Upper lobe of left lung (tissue), 6 donors: ENCODE measurements around the gene NDRG2. TPM values are rescaled to one million over a fixed set of nuclear protein-coding genes. Genes with fewer than 3 reads are reported as not detected.

ENCODE experiments used
- ATAC-seq, 2 donors: fragments of 200-7000 bp; cut with Tn5 transposase; one replicate each; pipeline ENCODE4 v1.9.1; 2022; ENCODE audit warnings: mild to moderate bottlenecking in 2 of 2, moderate library complexity in 2 of 2; ENCODE audit not compliant: low FRiP score in 2 of 2
- DNase-seq, 2 donors: peaks; one replicate each; pipeline ENCODE4 v3.0.0-alpha.2; 2019 to 2020
- H3K27ac ChIP-seq, 4 donors: fragments of 200-600 bp; sonication (generic); one replicate each; pipeline ENCODE4 v1.5.1; 2016 to 2019
- H3K27me3 ChIP-seq, 4 donors: fragments of 200-600 bp; sonication (generic); one replicate each; pipeline ENCODE4 v1.5.1; 2017 to 2019
- H3K36me3 ChIP-seq, 4 donors: fragments of 200-600 bp; sonication (generic); one replicate each; pipeline ENCODE4 v1.5.1; 2016 to 2019
- H3K4me1 ChIP-seq, 4 donors: fragments of 200-600 bp; sonication (generic); one replicate each; pipeline ENCODE4 v1.5.1; 2018 to 2019
- H3K4me3 ChIP-seq, 4 donors: fragments of 200-600 bp; sonication (generic); one replicate each; pipeline ENCODE4 v1.5.1; 2017 to 2019; ENCODE audit warnings: mild to moderate bottlenecking in 2 of 4, moderate library complexity in 1 of 4
- H3K9me3 ChIP-seq, 4 donors: fragments of 200-600 bp; sonication (generic); one replicate each; pipeline ENCODE4 v1.5.1; 2018 to 2019
- EP300 ChIP-seq, 4 donors: sonication (generic); formaldehyde crosslinking; IDR thresholded peaks; one replicate each; pipeline ENCODE4 v1.5.1; 2017; ENCODE audit warnings: antibody characterized with exemption in 4 of 4, control low read depth in 2 of 4
- POLR2A ChIP-seq, 4 donors: fragments of 450-650 bp; IDR thresholded peaks; one replicate each; pipeline ENCODE4 v1.5.1; 2016 to 2017; ENCODE audit warnings: antibody characterized with exemption in 4 of 4, mild to moderate bottlenecking in 2 of 4
- POLR2AphosphoS5 ChIP-seq, 2 donors: sonication (generic); formaldehyde crosslinking; IDR thresholded peaks; one replicate each; pipeline ENCODE4 v1.5.1; 2017; ENCODE audit warnings: antibody characterized with exemption in 2 of 2
- WGBS, 2 donors: methylation state at CpG; one replicate each; pipeline ENCODE4 v1.1.5; 2017 to 2018; 5-methylcytosine and 5-hydroxymethylcytosine counted together
- total RNA-seq, 6 donors: library from RNA; depleted of rRNA in 4 of 6; stranded (reverse); fragments of >200 nt in 4 of 6; gene quantifications; one replicate each; pipeline versions ENCODE4 v1.1.0 to v1.2.1, GENCODE V29; 2016 to 2021
- TF ChIP-seq, protein P1 (sequence below), 6 experiments: fragments of 450-650 bp in 4 of 6; fragments of 200-600 bp in 2 of 6; sonication (generic) in 2 of 6; IDR thresholded peaks; one replicate each; pipeline ENCODE4 v1.5.1; 2016 to 2019; ENCODE audit warnings: antibody characterized with exemption in 6 of 6
- donor health status: DM: no; HTN: no; CAD: no; lungs with moderate emphysema.
- donor health status: DM: no; HTN: yes; CAD: no; lungs with severe emphysema.

The NDRG2 gene
- total RNA-seq, 6 donors from 2014 or later: 69.7 to 280 (median 90.8) TPM

DNA sequence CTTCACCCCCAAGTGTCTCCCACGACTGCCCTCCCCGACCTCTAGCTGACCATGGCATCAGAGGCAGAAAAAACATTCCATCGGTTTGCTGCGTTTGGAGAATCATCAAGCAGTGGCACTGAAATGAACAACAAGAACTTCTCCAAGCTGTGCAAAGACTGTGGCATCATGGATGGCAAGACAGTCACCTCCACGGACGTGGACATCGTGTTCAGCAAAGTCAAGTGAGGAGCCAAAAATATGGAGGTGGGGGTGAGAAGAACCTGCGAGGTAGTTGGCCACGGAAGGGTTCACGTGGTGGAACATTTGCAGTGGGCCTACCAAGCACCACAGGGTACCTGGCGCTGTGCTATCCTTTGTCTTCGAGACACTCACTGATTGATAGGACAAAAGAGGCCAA, 5.7 kb upstream of the NDRG2 start:
- Histone ChIP-seq H3K27ac (no peak overlapping the region), H3K9me3 (no peaks in the 10 kb centered on the region), H3K36me3 (no peaks in the 10 kb centered on the region), H3K4me1 (peaks cover 4 to 12% (median 9%) of the 10 kb centered on the region in 4 donors), H3K4me3 (no peak overlapping the region), H3K27me3 (no peaks in the 10 kb centered on the region)
- 82 to 90% methylated on average over 12 of the region's 12 CpGs for whole genome bisulfite sequencing, 2 donors
- ATAC-seq (no peak), DNase-seq (no peak)
- TF ChIP-seq, protein P1, sequence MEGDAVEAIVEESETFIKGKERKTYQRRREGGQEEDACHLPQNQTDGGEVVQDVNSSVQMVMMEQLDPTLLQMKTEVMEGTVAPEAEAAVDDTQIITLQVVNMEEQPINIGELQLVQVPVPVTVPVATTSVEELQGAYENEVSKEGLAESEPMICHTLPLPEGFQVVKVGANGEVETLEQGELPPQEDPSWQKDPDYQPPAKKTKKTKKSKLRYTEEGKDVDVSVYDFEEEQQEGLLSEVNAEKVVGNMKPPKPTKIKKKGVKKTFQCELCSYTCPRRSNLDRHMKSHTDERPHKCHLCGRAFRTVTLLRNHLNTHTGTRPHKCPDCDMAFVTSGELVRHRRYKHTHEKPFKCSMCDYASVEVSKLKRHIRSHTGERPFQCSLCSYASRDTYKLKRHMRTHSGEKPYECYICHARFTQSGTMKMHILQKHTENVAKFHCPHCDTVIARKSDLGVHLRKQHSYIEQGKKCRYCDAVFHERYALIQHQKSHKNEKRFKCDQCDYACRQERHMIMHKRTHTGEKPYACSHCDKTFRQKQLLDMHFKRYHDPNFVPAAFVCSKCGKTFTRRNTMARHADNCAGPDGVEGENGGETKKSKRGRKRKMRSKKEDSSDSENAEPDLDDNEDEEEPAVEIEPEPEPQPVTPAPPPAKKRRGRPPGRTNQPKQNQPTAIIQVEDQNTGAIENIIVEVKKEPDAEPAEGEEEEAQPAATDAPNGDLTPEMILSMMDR (IDR thresholded peaks at IDR 0.05): no peak
- TF ChIP-seq EP300 (IDR thresholded peaks at IDR 0.05): no peak
- no peak for TF ChIP-seq POLR2A (IDR thresholded peaks at IDR 0.05)
- no peak for TF ChIP-seq POLR2AphosphoS5 (IDR thresholded peaks at IDR 0.05)

GRCh38 chr14:21029917-21030316, 5.1 kb upstream of the NDRG2 start, which contains the start of gene TPPP2:
TPPP2 (plus strand) TSS chr14:21030217; CDS start chr14:21030582, 365 bp downstream.
- Histone ChIP-seq H3K4me1 (peaks cover 10 to 13% (median 12%) of the 10 kb centered on the region in 4 donors), H3K27me3 (peaks cover 0 to 4% (median 1%) of the 10 kb centered on the region in 4 donors), H3K27ac (no peak within 1 kb of the TSS), H3K36me3 (no peaks in the 10 kb centered on the region), H3K9me3 (no peaks in the 10 kb centered on the region), H3K4me3 (no peak within 1 kb of the TSS)
- 90 to 98% methylated on average over 5 of the region's 5 CpGs for WGBS, 2 donors
- DNase-seq: no peak
- TF ChIP-seq POLR2A (IDR thresholded peaks at IDR 0.05) (no peak), POLR2AphosphoS5 (IDR thresholded peaks at IDR 0.05) (no peak), EP300 (IDR thresholded peaks at IDR 0.05) (no peak)
- TF ChIP-seq, protein P1 (IDR thresholded peaks at IDR 0.05): no peak
- no peak for ATAC-seq

DNA sequence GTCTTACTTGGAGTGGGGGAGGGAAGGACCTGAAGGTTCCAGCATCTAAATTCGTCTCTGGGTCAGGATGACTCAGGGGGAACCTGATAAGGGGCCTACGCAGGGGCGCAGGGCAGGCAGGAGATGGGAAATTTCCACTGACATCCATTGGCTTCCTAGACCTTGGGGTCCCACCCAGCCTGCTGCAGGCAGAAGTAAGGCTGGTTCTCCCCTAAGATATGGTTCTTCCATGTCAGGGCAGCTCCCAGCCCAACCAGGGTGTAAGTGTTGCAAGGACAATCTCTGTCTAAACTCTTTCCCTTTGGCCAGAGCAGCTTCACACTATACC, 2.1 kb upstream of the NDRG2 start:
- H3K36me3 ChIP-seq: peaks cover 0 to under 1% (median 0%) of the 10 kb centered on the region in 4 donors
- WGBS, 2 donors: 64 to 68% methylated on average over 3 of the region's 3 CpGs
- peaks cover 29 to 36% (median 30%) of the 10 kb centered on the region in 4 donors for H3K4me1 ChIP-seq
- TF ChIP-seq, protein P1 (IDR thresholded peaks at IDR 0.05): no peak
- TF ChIP-seq EP300 (IDR thresholded peaks at IDR 0.05) (no peak), POLR2AphosphoS5 (IDR thresholded peaks at IDR 0.05) (no peak), POLR2A (IDR thresholded peaks at IDR 0.05) (no peak)
- peak overlapping the region; percentile 80 to 93 (median 88) for H3K27ac ChIP-seq
- peaks cover 0 to 8% (median 1%) of the 10 kb centered on the region in 4 donors for H3K27me3 ChIP-seq
- no peaks in the 10 kb centered on the region for H3K9me3 ChIP-seq
- ATAC-seq (no peak), DNase-seq (no peak)
- H3K4me3 ChIP-seq: no peak overlapping the region

- peaks cover 29 to 36% (median 30%) of the 10 kb centered on the region in 4 donors for H3K4me1 ChIP-seq
- H3K4me3 ChIP-seq: peak overlapping the region in 1 of 4 donors; percentile 74
- H3K9me3 ChIP-seq: no peaks in the 10 kb centered on the region
- H3K27ac ChIP-seq: peak overlapping the region; percentile 80 to 93 (median 88)
- TF ChIP-seq POLR2A (IDR thresholded peaks at IDR 0.05) (no peak), POLR2AphosphoS5 (IDR thresholded peaks at IDR 0.05) (no peak), EP300 (IDR thresholded peaks at IDR 0.05) (no peak)
- TF ChIP-seq, protein P1 (IDR thresholded peaks at IDR 0.05): no peak
- 58 to 84% methylated on average over 7 of the region's 7 CpGs for WGBS, 2 donors
- H3K27me3 ChIP-seq: peaks cover 0 to 8% (median 1%) of the 10 kb centered on the region in 4 donors
- H3K36me3 ChIP-seq: peaks cover 0 to 5% (median under 1%) of the 10 kb centered on the region in 4 donors
- ATAC-seq (no peak), DNase-seq (peak in 1 of 2 donors; percentile 21)
Observed at GRCh38 chr14:21026274-21026987, 1.6 kb upstream of the NDRG2 start.
